Activated effector memory CD4-positive, alpha-beta T cell treated with Interleukin-2 at 50 U/mL for 16 hours (primary cell): Measurements from ENCODE around the gene CNDP2.

Experiments
- DNase-seq: peaks from one replicate; pipeline ENCODE4 v3.0.0-alpha.2; 2020

The CNDP2 gene

GRCh38 chr18:74495581-74496507 lies at the start of gene CNDP2:
CNDP2 (plus strand) TSS chr18:74496363; CDS start chr18:74499974, 3,611 bp downstream.
- peak; percentile 97 for DNase-seq

- no peak for DNase-seq
Observed at GRCh38 chr18:74446631-74447403, 49.3 kb upstream of the CNDP2 start.

GRCh38 chr18:74447404-74448152 lies 48.6 kb upstream of the CNDP2 start:
- no peak for DNase-seq

- no peak for DNase-seq
Observed at GRCh38 chr18:74450626-74451025, 45.5 kb upstream of the CNDP2 start.

- DNase-seq: no peak
Observed at GRCh38 chr18:74451148-74451547, 45.0 kb upstream of the CNDP2 start.

- DNase-seq: no peak
Observed at GRCh38 chr18:74453016-74453566, 43.1 kb upstream of the CNDP2 start.

- no peak for DNase-seq
Observed at GRCh38 chr18:74453642-74454198, 42.4 kb upstream of the CNDP2 start.

- DNase-seq: no peak
Observed at GRCh38 chr18:74454279-74454751, 41.8 kb upstream of the CNDP2 start.

GRCh38 chr18:74455386-74455785 lies 40.8 kb upstream of the CNDP2 start:
- no peak for DNase-seq

GRCh38 chr18:74456017-74456348 lies 40.2 kb upstream of the CNDP2 start:
- no peak for DNase-seq

GRCh38 chr18:74456349-74457042 lies 39.7 kb upstream of the CNDP2 start:
- DNase-seq: no peak

- DNase-seq: no peak
Observed at GRCh38 chr18:74457043-74457724, 39.0 kb upstream of the CNDP2 start, which contains the start of gene DIPK1C. DIPK1C (minus strand) TSS chr18:74457308; CDS start chr18:74457259, 49 bp downstream.

- DNase-seq: no peak
Observed at GRCh38 chr18:74457725-74458421, 38.3 kb upstream of the CNDP2 start.

- DNase-seq: no peak
Observed at GRCh38 chr18:74459889-74460288, 36.3 kb upstream of the CNDP2 start.

GRCh38 chr18:74460825-74461224 lies 35.3 kb upstream of the CNDP2 start:
- DNase-seq: no peak

- no peak for DNase-seq
Observed at GRCh38 chr18:74463254-74463653, 32.9 kb upstream of the CNDP2 start.

- DNase-seq: no peak
Observed at GRCh38 chr18:74463983-74464382, 32.2 kb upstream of the CNDP2 start.

GRCh38 chr18:74465775-74466174 lies 30.4 kb upstream of the CNDP2 start:
- no peak for DNase-seq

GRCh38 chr18:74468547-74469061 lies 27.6 kb upstream of the CNDP2 start:
- no peak for DNase-seq

- no peak for DNase-seq
Observed at GRCh38 chr18:74472312-74472711, 23.9 kb upstream of the CNDP2 start.
